AG04450 (cell line): ENCODE results near the gene RASGEF1C. TPM values are rescaled to one million over a fixed set of nuclear protein-coding genes. Genes with fewer than 3 reads are reported as not detected.

ENCODE experiments used
- CTCF ChIA-PET: fragments of 300-600, 350-600 bp; formaldehyde crosslinking; extraction: SDS; loops from one replicate; lab custom pipeline; 2022; ENCODE audit warnings: antibody characterized with exemption, inconsistent platforms; lab: Charles Lee
- POLR2A ChIA-PET: fragments of 350-600 bp; formaldehyde crosslinking; extraction: SDS; loops from one replicate; lab custom pipeline; 2021; ENCODE audit warnings: antibody characterized with exemption, inconsistent platforms; lab: Yijun Ruan, JAX
- DNase-seq: peaks from one replicate; pipeline ENCODE4 v3.0.0-alpha.2; 2011; ENCODE audit warnings: low read depth, low spot score
- H3K27ac ChIP-seq: one replicate; pipeline ENCODE4 v1.5.1; 2012; ENCODE audit warnings: low read depth, low read length, control low read depth
- H3K27me3 ChIP-seq: one replicate; pipeline ENCODE4 v1.6.0; 2012; ENCODE audit warnings: low read length; ENCODE audit not compliant: control insufficient read depth, insufficient read depth
- H3K4me3 ChIP-seq: 2 replicates; pipeline ENCODE4 v1.5.1; 2011; ENCODE audit warnings: mild to moderate bottlenecking, low read depth, low read length, control low read depth
- H3K9me3 ChIP-seq: 2 replicates; pipeline ENCODE4 v1.5.1; 2012; ENCODE audit warnings: low read length; ENCODE audit not compliant: control insufficient read depth, insufficient read depth
- polyA plus RNA-seq: library from polyadenylated mRNA; depleted of rRNA; stranded (reverse); fragments of >200 nt; gene quantifications from 2 replicates; pipeline ENCODE4 v1.2.3, GENCODE V29; 2011
- TF ChIP-seq, protein P1 (sequence below): IDR thresholded peaks from 2 replicates; pipeline ENCODE4 v1.5.1; 2011; ENCODE audit warnings: low read depth, low read length, control low read depth, inconsistent platforms

Gene RASGEF1C
- polyA plus RNA-seq, 1 experiment = not detected

DNA sequence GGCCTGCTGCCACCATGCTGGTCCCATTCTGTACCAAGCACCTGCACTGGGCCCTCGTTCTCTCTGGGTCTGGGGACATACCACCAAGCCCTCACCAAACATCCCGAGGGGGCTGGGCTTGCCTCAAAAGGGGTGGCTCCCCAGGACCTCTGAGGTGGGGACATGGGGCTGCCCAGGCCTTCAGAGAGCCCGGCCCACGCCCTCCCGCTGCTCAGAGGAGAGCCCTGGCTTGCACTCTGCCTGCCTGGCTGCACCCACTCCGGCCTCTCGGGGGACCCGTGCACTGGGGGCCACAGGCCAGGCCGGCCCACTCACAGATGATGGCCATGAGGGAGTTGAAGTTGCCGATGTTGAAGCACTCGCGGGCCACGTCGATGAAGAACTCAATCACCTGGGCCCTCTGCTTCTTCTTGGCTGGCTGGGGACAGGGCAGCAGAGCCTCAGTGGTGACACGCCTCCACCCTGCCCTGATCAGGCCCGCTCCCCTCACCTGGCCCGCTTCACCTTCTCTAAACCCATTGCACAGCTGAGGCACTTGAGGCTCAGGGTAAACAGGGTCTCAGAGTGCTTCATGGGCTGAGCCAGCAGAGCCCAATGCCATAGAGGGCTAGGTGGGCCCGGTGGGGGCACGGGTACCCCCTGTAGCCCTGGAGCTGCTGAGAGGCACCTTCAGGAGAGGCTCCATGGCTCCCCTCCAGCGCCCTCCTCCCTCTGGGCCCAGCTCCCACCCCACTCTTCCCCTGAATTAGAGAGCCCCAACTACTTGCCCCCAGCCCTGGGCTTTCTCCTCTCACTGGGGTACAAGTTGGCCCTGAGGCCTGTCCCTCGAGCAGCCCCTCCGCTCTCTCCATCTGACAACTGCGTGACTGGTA is 89.7 kb downstream of the RASGEF1C start:
- Histone ChIP-seq H3K27ac (no peak overlapping the region), H3K27me3 (peaks cover 3% of the 10 kb centered on the region), H3K9me3 (no peaks in the 10 kb centered on the region; the same call in 1 of the 2 replicates), H3K4me3 (no peak overlapping the region)
- ChIA-PET POLR2A (no interaction called here), CTCF (no interaction called here)
- TF ChIP-seq, protein P1, sequence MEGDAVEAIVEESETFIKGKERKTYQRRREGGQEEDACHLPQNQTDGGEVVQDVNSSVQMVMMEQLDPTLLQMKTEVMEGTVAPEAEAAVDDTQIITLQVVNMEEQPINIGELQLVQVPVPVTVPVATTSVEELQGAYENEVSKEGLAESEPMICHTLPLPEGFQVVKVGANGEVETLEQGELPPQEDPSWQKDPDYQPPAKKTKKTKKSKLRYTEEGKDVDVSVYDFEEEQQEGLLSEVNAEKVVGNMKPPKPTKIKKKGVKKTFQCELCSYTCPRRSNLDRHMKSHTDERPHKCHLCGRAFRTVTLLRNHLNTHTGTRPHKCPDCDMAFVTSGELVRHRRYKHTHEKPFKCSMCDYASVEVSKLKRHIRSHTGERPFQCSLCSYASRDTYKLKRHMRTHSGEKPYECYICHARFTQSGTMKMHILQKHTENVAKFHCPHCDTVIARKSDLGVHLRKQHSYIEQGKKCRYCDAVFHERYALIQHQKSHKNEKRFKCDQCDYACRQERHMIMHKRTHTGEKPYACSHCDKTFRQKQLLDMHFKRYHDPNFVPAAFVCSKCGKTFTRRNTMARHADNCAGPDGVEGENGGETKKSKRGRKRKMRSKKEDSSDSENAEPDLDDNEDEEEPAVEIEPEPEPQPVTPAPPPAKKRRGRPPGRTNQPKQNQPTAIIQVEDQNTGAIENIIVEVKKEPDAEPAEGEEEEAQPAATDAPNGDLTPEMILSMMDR = no peak
- DNase-seq = no peak

DNA sequence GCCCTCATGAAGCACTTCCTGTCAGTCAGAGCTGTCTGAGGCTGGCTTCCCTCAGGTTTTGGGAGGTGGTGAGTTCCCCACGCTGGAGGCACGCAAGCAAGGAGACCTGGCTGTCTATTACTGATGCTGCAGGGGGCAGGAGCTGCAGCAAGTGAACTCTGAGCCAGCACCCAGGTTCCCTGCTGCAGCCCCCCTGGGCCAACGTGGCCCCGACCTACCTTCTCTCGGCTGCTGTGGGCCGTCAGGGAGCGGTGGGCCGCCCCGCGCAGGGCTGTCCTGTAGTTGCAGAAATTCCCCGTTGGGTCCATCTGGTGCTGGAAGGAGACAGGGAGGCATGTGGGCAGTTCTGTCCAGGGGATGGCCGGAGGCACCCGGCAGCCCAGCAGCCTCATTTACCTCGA is 90.6 kb downstream of the RASGEF1C start:
- DNase-seq = no peak
- no peak overlapping the region for H3K4me3 ChIP-seq
- H3K9me3 ChIP-seq = no peaks in the 10 kb centered on the region; the same call in 1 of the 2 replicates
- POLR2A ChIA-PET = no interaction called here
- CTCF ChIA-PET = interaction anchor here (0.6 kb wide), 1 partner anchor 313 kb away, joined by 4 read pairs; no protein-coding TSS in a partner anchor
- peaks cover 3% of the 10 kb centered on the region for H3K27me3 ChIP-seq
- no peak overlapping the region for H3K27ac ChIP-seq
- TF ChIP-seq, protein P1 = no peak

DNA sequence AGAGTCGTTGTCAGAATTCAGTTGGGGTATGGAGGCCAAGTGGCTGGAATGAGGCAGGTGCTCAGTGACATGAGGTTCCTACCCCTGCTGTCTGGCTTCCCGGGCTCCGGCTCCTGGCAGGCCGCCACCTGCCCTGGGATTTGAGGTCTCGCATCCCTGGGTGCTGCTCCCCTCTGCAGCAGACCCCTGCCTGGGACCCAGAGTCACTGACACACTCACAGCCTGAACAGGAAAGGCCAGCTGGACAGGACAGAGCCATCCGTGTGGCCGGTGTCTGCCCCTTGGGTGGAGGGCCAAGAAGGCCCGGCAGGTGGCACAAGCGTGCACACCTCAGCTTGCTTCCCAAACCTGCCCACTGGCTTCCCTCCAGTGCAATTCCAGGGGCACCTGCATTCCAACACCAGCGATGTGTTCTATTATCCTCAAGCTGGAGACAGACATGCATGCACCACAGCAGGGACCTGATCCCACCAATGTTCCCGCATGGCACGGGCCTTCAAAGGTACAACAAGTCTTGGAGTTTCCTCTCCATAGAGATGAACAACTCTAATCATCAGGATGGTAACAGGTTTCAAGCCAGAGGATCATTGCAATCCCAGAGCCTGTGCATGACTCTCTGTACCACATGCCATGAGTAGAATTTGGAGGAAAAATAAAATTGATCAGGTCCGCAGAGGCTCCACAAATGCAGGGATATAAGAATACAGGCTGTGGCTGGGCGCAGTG is 91.8 kb downstream of the RASGEF1C start:
- H3K27ac ChIP-seq = no peak overlapping the region
- POLR2A ChIA-PET = no interaction called here
- H3K9me3 ChIP-seq = no peaks in the 10 kb centered on the region; the same call in 1 of the 2 replicates
- TF ChIP-seq, protein P1 = no peak
- H3K4me3 ChIP-seq = no peak overlapping the region
- CTCF ChIA-PET = no interaction called here
- peaks cover 3% of the 10 kb centered on the region for H3K27me3 ChIP-seq
- no peak for DNase-seq

DNA sequence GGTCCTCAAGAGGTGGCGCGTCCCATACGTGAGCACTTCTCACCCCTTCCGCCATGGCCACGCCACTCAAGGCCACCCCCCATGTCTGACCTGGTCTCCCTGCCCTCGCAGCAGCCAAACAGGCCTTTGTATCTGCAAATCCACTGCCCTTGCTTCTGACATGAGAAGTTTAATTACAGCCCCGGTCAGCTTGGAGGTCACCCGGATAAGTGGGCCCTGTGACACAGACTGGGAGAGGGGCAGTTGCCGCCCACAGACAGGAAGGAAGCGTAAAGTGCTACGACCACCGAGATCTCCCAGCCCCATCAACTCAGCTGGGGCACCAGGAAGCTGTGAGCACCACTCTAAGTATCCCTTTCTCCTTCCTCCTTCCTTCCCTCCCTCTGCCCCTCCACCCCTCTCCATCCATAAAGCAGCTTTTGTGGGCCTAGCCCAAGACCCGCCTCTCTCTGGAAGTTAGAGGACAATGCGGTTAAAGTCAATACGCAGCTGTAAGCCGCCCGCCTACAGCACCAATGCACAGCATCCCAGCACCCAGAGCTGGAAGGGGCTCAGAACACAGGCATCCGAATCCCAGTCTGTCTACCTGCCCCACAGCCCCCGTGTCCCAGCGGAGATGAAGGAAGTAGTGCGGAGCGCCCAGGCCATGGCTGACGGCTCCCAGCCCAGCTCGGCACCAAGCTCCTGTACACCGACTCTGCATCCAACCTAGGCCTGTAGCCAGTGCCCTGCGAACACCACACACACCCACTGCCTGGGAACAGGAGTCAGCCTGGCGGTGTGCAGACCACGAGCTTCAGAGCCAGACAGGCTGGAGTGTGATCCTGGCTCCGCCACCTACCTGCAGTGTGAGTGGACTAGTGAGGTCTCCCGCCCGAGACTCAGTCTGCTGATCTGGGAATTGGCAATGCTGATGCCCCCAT is 92.7 kb downstream of the RASGEF1C start:
- no peak overlapping the region for H3K27ac ChIP-seq
- ChIA-PET POLR2A (no interaction called here), CTCF (no interaction called here)
- peaks cover 3% of the 10 kb centered on the region for H3K27me3 ChIP-seq
- H3K4me3 ChIP-seq = no peak overlapping the region
- H3K9me3 ChIP-seq = no peaks in the 10 kb centered on the region; the same call in 1 of the 2 replicates
- TF ChIP-seq, protein P1 = no peak
- DNase-seq = no peak
